Measurements from ENCODE around the gene DEPP1. TPM values are rescaled to one million over a fixed set of nuclear protein-coding genes. Genes with fewer than 3 reads are reported as not detected.

Gene DEPP1
- total RNA-seq, 1 experiment from 2014 or later, result 2.8 TPM

GRCh38 chr10:44929356-44930255 is 49.0 kb downstream of the DEPP1 start:
- DNase-seq (ENCODE audit: low read depth), result no peak
- in situ Hi-C loops (cut with HindIII; ENCODE audit: low pct_unique_long_range_greater_than_20kb, low sequenced_read_pairs), result no loop called here

- in situ Hi-C loops (cut with HindIII; ENCODE audit: low pct_unique_long_range_greater_than_20kb, low sequenced_read_pairs), result no loop called here
- no peak for DNase-seq (ENCODE audit: low read depth)
Observed at GRCh38 chr10:44928462-44928861, 50.1 kb downstream of the DEPP1 start.

GRCh38 chr10:44927352-44927751 is 51.3 kb downstream of the DEPP1 start:
- no peak for DNase-seq (ENCODE audit: low read depth)
- in situ Hi-C loops (cut with HindIII; ENCODE audit: low pct_unique_long_range_greater_than_20kb, low sequenced_read_pairs), result no loop called here

- in situ Hi-C loops (cut with HindIII; ENCODE audit: low pct_unique_long_range_greater_than_20kb, low sequenced_read_pairs), result no loop called here
- no peak for DNase-seq (ENCODE audit: low read depth)
Observed at GRCh38 chr10:44926751-44927351, 51.8 kb downstream of the DEPP1 start.

Other genes starting within 250 kb of the DEPP1 start
- 1.5 TPM in 1 of 2 replicates, not detected in the other for gene TMEM72, start 67.5 kb downstream of the DEPP1 start, total RNA-seq (2014; rRNA removed; shearing (Covaris generic); ENCODE audit: low replicate concordance)
- 2.9 and 3.4 TPM in 2 replicates for gene RASSF4, start 19.0 kb downstream of the DEPP1 start, total RNA-seq (2014; rRNA removed; shearing (Covaris generic); ENCODE audit: low replicate concordance)
- gene ZNF22, start 22.1 kb upstream of the DEPP1 start, total RNA-seq (2014; rRNA removed; shearing (Covaris generic); ENCODE audit: low replicate concordance), result 0.09 TPM in 1 of 2 replicates, not detected in the other

Data from Caki2 (cell line).